MCF 10A (cell line): ENCODE results near the gene ST6GAL1. TPM values are rescaled to one million over a fixed set of nuclear protein-coding genes. Genes with fewer than 3 reads are reported as not detected.

Experiments
- BruUV-seq: library from RNA; stranded (reverse); fragments of 400-500 nt; replicated peaks from 2 replicates; lab custom pipeline; 2021; lab: Mats Ljungman, UMichigan
- CTCF ChIA-PET: fragments of 300-600 bp; sonication (Branson Sonifier 250); formaldehyde crosslinking; extraction: SDS; loops from one replicate; lab custom pipeline; 2021; ENCODE audit warnings: antibody characterized with exemption, inconsistent platforms; lab: Yijun Ruan, JAX
- POLR2A ChIA-PET: fragments of 300-600, 350-650 bp; sonication (Branson Sonifier 250); formaldehyde crosslinking; extraction: SDS; loops from one replicate; lab custom pipeline; 2020; ENCODE audit warnings: antibody characterized with exemption, inconsistent platforms; lab: Yijun Ruan, JAX
- DNase-seq: peaks from one replicate; pipeline ENCODE4 v3.0.0-alpha.2; 2018; ENCODE audit not compliant: unreplicated experiment
- H3K27ac Mint-ChIP-seq: one replicate; pipeline ENCODE4 v1.8.0; 2022; ENCODE audit warnings: mild to moderate bottlenecking, low read depth, mixed read lengths; ENCODE audit not compliant: unreplicated experiment
- H3K27me3 Mint-ChIP-seq: one replicate; pipeline ENCODE4 v1.8.0; 2022; ENCODE audit warnings: mixed read lengths; ENCODE audit not compliant: insufficient read depth, unreplicated experiment
- H3K36me3 Mint-ChIP-seq: one replicate; pipeline ENCODE4 v1.8.0; 2022; ENCODE audit warnings: mild to moderate bottlenecking, moderate library complexity, mixed read lengths; ENCODE audit not compliant: insufficient read depth, unreplicated experiment
- H3K4me1 Mint-ChIP-seq: one replicate; pipeline ENCODE4 v1.8.0; 2022; ENCODE audit warnings: mixed read lengths; ENCODE audit not compliant: insufficient read depth, unreplicated experiment
- H3K4me3 Mint-ChIP-seq: one replicate; pipeline ENCODE4 v1.8.0; 2022; ENCODE audit warnings: mild to moderate bottlenecking, moderate library complexity, mixed read lengths; ENCODE audit not compliant: unreplicated experiment
- H3K9me3 Mint-ChIP-seq: one replicate; pipeline ENCODE4 v1.8.0; 2022; ENCODE audit warnings: mixed read lengths; ENCODE audit not compliant: unreplicated experiment
- intact Hi-C: fragments of 100-400 bp; cut with micrococcal nuclease; formaldehyde crosslinking; loops from 2 replicates; pipeline ENCODE4 v1.14.1; 2022
- total RNA-seq: library from RNA; stranded (reverse); gene quantifications from 2 replicates; pipeline ENCODE4 v1.2.3, GENCODE V29; 2022
- TF ChIP-seq, protein P1 (sequence below): fragments of 200-600 bp; IDR thresholded peaks from one replicate; pipeline ENCODE4 v1.8.0; 2022; ENCODE audit warnings: antibody characterized with exemption, mild to moderate bottlenecking; ENCODE audit not compliant: unreplicated experiment

ST6GAL1 gene
- total RNA-seq, 1 experiment from 2014 or later, result 18.8 TPM

DNA sequence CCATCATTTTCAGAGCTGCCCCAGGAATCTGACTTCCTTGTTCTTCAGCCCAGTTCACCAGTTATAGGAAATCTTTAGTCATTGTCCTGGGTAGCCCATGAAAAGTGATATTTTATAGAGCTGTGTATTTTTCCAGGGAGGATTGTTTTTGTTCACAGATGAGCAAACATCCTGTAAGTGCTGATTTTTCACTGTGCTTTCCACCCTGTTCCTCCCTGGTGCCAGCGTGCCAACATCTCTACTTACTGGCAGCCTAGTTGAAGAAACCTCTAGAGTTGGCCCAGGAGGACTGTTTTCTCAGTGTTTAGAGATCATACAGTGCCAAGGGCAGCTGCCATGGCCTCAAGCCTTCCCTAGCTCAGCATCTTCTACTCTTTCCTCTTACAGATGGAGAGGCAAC, 41.3 kb downstream of the ST6GAL1 start:
- CTCF ChIA-PET, result interaction anchor here (0.9 kb wide), 1 partner anchor 140 kb away, joined by 3 read pairs; no protein-coding TSS in a partner anchor
- intact Hi-C loops, result no loop called here
- BruUV-seq, result no TSS peak
- no peaks in the 10 kb centered on the region for H3K4me1 Mint-ChIP-seq
- DNase-seq, result no peak
- no peaks in the 10 kb centered on the region for H3K27me3 Mint-ChIP-seq
- H3K4me3 Mint-ChIP-seq, result no peak overlapping the region
- H3K27ac Mint-ChIP-seq, result no peak overlapping the region
- peaks cover 19% of the 10 kb centered on the region for H3K36me3 Mint-ChIP-seq
- POLR2A ChIA-PET, result interaction anchor here (0.6 kb wide), 1 partner anchor 27 kb away, joined by 4 read pairs; no protein-coding TSS in a partner anchor
- TF ChIP-seq, protein P1, sequence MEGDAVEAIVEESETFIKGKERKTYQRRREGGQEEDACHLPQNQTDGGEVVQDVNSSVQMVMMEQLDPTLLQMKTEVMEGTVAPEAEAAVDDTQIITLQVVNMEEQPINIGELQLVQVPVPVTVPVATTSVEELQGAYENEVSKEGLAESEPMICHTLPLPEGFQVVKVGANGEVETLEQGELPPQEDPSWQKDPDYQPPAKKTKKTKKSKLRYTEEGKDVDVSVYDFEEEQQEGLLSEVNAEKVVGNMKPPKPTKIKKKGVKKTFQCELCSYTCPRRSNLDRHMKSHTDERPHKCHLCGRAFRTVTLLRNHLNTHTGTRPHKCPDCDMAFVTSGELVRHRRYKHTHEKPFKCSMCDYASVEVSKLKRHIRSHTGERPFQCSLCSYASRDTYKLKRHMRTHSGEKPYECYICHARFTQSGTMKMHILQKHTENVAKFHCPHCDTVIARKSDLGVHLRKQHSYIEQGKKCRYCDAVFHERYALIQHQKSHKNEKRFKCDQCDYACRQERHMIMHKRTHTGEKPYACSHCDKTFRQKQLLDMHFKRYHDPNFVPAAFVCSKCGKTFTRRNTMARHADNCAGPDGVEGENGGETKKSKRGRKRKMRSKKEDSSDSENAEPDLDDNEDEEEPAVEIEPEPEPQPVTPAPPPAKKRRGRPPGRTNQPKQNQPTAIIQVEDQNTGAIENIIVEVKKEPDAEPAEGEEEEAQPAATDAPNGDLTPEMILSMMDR, result no peak
- H3K9me3 Mint-ChIP-seq, result no peaks in the 10 kb centered on the region

DNA sequence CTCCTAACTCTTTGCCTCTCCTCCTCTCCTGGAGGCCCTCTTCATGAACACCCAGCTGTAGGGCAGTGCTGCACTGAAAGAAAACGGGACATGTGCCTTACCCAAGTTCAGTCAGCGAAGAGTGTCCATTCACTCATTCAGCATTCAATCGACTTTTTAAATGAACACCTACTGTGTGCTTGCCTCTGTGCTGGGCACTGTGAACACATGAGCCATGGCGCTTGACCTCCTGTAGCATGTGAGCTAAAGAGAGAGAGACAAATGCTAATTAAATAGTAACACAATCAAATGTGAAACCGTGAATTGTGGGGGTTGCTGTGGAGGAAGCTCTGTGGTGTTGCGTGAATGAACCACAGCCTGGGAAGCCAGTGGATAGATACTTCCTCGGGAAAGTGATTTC, 43.4 kb downstream of the ST6GAL1 start:
- Mint-ChIP-seq H3K4me3 (no peak overlapping the region), H3K27ac (no peak overlapping the region), H3K4me1 (no peaks in the 10 kb centered on the region), H3K9me3 (no peaks in the 10 kb centered on the region), H3K36me3 (peaks cover 13% of the 10 kb centered on the region), H3K27me3 (no peaks in the 10 kb centered on the region)
- intact Hi-C loops, result no loop called here
- no peak for DNase-seq
- ChIA-PET POLR2A (no interaction called here), CTCF (interaction anchor here (1.1 kb wide), 1 partner anchor 1030 kb away, joined by 3 read pairs; no protein-coding TSS in a partner anchor)
- BruUV-seq, result no TSS peak
- TF ChIP-seq, protein P1, result no peak

DNA sequence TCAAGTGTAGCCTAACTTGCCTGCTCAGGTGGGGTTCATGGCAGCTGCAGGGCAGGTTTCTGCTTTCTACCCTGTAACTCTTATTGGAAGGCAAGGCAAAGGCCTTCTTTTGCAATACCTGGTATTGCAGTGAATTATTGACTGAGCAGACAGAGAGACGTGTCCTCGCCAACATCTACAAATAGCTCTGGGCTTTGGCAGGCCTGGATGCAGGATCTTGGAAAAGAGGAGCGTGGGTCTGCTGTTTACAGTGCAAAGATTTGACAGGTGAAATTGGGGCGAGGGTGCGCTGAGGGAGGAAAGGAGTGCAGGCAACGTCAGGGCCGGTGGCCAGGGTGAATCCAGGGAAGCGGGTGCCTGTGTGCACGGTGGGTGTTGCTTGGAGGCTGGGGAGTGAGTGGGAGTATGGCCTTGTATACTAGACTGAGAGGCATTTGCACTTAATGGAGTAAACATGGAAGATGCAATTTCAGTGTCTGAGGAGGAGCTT, 44.5 kb downstream of the ST6GAL1 start:
- TF ChIP-seq, protein P1, result no peak
- no peak for DNase-seq
- no TSS peak for BruUV-seq
- peaks cover 21% of the 10 kb centered on the region for H3K36me3 Mint-ChIP-seq
- no peak overlapping the region for H3K4me3 Mint-ChIP-seq
- ChIA-PET POLR2A (interaction anchor here (0.6 kb wide), 1 partner anchor 10 kb away, joined by 3 read pairs; no protein-coding TSS in a partner anchor), CTCF (interaction anchor here (0.6 kb wide), 1 partner anchor 233 kb away, joined by 3 read pairs; no protein-coding TSS in a partner anchor)
- no peaks in the 10 kb centered on the region for H3K27me3 Mint-ChIP-seq
- intact Hi-C loops, result no loop called here
- no peaks in the 10 kb centered on the region for H3K4me1 Mint-ChIP-seq
- H3K9me3 Mint-ChIP-seq, result no peaks in the 10 kb centered on the region
- no peak overlapping the region for H3K27ac Mint-ChIP-seq

DNA sequence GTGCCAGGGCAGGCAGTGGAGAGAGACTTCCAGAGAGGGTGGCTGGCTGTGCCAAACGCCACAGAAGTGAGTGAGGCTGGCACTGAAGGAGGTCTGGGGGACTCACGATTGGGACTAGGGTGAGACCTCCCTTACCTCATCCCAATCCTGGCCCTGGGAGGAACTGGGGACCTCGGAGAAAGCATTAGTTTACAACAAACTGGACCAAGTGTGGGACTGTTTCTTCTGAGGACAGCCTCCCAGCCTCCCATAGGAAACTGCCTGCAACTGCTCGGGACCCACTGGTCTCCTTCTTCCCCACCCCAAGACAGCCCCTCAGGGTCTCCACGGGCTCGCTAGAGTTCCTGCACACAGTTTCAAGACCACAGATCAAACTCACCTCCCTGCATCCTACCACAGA, 45.4 kb downstream of the ST6GAL1 start:
- no peak overlapping the region for H3K4me3 Mint-ChIP-seq
- intact Hi-C loops, result no loop called here
- H3K27me3 Mint-ChIP-seq, result no peaks in the 10 kb centered on the region
- ChIA-PET POLR2A (interaction anchor here (0.6 kb wide), 1 partner anchor 10 kb away, joined by 3 read pairs; no protein-coding TSS in a partner anchor), CTCF (interaction anchor here (0.6 kb wide), 1 partner anchor 1031 kb away, joined by 5 read pairs; no protein-coding TSS in a partner anchor)
- H3K27ac Mint-ChIP-seq, result no peak overlapping the region
- DNase-seq, result no peak
- no TSS peak for BruUV-seq
- H3K4me1 Mint-ChIP-seq, result no peaks in the 10 kb centered on the region
- TF ChIP-seq, protein P1, result no peak
- H3K36me3 Mint-ChIP-seq, result peaks cover 21% of the 10 kb centered on the region
- H3K9me3 Mint-ChIP-seq, result no peaks in the 10 kb centered on the region
